Eye (tissue), 1 donor: ENCODE results near the gene GAD2.

Source experiments
- DNase-seq: peaks from one replicate; pipeline ENCODE4 v3.0.0-alpha.2; 2015

GAD2 gene

DNA sequence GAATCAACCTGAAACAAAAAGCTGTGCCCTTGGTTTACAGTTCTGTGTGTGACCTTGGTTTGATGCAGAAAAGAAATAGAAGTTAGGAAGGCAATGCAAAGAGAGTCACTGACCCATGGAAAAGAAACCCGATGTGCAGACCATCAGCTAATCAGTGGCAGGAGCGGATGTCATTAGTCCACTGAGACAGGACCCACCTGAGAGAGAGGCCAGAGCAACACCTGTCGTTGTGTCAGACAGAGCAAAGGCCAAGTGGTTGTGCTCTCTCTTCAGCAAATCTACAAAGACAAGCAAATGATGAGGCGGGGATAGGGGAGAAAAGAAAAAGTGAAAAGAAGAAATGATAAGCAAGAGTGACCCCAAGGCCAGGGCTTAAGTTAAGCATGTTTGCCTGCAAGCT, 8.7 kb downstream of the GAD2 start:
- DNase-seq = no peak

DNA sequence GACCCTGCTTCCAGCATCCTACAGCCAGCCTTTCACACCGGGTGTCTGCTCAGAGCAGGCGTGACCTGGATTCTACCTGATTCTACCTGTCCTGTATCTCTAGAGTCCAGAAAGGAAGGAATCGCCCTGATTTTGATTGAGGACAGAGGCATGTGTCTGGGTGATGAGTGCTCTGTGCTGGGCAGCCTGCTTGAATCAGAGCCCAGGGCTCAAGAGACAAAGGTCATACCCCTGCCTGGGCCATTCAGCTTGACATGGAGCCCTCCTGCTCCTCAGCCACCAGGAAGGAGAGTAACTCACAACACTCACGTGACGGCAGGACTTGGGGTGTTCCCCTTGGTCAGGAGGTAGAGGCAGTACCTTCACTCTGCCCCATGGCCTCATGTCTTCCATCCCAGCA, 11.2 kb downstream of the GAD2 start:
- no peak for DNase-seq

DNA sequence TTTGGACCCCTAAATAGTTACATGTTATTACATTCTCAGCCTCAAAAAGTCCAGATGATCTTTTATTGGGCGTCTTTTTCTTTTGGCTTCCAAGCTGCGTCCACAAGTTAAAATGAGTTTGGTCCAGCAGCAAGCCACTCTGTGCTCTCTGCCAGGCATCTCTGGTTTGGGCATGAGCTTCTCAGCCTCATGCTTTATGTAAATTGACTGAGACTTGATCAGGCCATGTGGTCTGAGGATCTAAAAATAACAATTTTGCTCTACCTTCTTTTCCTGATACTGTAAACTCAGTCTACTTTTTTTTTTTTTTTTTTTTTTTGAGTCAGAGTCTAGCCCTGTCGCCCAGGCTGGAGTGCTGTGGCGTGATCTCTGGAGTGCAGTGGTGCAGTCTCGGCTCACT, 15.6 kb downstream of the GAD2 start:
- DNase-seq = no peak

DNA sequence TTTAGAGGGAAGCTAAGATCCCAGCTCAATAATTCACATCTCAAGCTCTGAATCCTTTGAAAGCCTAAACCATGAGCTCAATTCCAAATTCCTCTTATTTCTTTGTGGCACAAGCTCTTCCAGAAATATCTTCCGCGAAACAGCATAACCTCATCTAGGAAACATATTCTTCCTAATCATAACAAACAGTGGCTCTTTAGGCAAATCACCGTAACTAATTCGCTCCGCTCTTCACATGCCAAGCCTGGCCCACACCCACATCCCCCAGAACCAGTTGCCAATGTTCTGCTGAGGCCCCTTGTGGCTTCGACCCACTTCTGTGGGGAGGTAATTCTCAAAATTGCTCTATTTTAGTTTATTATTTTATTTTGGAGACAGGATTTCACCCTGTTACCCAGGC, 19.2 kb downstream of the GAD2 start:
- DNase-seq = no peak

DNA sequence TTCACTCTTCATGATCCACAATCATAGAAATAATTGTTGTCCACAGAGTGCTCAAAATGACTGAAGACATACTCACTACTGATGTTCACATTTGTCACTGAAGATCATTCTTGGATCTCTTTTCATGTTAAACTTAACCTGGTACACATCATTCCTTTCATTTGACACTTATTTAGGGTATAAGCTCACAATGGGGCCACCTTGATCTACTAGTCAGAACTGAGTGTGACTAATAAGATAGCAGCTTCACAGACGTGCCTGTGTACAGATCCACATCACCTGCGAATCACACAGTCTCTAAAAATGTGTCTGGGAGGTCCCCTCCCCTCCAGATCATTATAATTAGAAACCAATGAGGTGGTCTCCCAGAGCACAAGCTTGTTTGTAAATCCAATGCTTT, 21.8 kb downstream of the GAD2 start:
- DNase-seq = no peak

DNA sequence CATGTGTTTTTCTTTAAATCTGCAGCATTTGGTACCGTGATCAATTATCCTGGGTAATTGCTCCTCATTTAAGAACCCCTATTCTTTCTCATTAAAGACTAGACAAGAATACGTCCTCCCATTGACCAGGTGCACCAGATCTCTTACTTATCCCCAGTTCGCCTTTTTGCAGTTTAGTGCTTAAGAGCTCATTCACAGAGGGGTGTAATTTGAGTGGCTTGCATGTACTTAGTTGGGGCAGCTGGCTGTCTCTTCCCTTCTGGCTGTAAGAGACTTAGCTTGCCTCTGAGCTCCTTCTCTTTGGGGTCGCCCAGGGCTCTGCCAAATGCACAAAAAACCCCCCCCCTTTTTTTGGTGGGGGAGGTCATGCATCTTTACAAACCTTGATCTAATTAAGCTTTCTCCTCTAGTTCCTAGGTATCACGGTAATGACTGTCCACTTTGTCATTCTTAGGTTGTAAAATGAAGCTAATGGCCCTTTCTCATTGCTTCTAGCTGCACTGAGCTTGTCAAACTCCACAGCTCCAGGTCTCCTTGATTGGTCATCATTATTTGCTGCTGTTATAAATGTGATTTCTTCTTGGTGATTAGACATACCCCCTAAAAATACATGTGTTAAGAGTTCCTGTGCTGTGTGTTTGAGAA, 26.3 kb downstream of the GAD2 start:
- DNase-seq = peak; percentile 65

DNA sequence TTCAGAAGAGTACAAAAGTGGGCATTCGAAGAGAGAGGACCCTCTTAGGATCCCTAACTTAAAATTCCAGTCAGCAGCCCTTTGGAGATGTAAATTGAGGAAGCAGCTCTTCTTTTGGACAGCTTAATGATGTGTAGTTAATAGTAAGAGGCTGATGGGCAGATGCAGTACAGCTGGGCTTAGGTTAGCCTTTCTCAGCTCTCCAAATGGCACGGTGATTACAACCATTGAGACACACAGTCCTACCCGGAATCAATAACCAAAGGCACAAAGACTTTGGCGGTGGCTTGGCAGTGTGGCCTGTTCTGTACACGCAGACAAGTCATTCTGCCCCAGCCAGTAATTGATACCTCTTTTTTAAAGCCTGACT, 26.8 kb downstream of the GAD2 start:
- peak; percentile 71 for DNase-seq

DNA sequence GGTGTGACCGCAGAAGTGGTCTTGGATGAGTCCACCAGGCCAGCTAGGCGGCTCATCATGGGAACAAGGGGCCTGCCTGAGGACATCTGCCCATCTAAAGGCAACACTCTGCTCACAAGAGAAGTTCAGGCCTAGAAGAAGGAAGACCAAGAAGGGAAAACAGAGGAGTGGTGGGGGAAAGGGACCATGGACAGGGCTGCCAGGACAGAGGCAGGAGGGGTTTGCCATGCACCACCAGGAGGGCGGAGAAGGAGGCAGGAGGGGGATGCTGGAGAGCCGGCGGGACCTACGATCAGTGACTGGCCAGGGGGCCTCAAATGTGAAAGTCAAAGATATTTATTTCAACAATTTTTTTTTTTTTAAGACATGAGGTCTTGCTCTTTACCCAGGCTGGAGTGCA, 33.1 kb downstream of the GAD2 start:
- DNase-seq = no peak

DNA sequence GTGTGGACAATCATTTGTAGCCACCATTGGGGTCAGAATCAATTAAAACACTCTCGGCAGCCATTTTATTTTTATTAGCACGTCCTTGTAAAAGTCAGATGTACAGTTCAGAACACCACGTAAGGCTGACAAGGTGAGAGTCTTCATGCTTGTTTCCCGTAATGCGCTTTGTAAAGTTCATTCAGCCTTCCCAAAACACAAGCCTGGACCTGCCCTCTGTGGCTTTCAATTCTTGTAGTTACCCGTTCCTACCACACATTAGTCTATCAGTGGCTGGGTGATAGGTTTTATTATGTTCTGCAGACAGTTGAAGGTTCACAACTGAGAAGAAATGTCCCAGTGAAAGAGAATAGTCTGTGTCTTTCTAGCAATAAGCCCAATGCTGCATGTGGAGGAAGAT, 35.4 kb downstream of the GAD2 start:
- DNase-seq = no peak

DNA sequence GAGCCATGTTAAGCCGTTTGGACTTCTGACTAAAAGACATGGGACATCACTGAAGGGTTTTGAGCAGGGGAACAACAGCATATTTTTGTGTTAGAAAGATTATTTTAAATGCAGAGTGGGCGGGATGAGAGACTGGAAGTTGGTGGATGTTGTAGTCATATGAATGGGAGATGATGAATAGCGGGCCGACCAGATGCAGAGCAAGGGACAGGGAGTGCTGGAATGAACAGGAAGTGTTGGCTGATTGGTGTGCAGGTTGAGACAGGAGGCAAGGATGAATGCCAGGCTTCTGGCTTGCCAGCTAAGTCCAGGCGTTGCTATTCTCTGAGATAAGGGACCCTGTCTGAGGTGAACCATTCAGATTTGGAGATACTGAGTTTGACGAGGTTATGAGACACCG, 38.0 kb downstream of the GAD2 start:
- DNase-seq = no peak

DNA sequence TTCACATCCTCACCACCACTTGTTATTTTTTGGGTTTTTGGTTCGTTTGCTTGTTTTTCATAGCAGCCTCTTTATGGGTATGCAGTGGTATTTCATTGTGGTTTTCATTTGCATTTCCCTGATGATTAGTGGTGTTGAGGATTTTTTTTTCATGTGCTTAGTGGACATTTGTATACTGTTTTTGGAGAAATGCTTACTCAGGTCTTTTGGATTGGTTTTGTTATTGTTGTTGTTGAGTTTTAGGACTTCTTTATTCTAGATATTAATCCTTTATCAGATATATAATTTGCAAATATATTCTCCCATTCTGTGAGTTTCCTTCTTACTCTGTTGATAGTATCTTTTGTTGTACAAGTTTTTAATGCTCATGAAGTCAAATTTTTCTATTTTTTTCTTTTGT, 42.8 kb downstream of the GAD2 start:
- no peak for DNase-seq

DNA sequence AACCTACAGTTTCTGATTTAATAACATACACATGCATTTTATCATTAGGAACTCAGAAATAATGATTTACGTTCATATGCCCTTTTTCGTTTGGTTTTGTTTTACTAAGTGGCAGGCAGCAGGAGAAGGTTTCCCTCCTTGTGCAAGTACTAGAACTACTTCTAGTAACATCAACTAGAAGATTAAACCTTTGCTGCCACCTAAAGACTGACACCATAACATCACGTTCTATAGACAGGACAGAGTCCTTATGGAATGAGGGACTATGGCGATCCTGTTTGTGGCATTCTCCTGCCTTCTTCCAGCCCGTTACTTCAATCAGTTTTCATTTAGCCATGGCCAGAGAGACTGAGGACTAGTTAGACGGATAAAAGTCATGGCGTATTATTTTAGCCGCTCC, 53.2 kb downstream of the GAD2 start:
- DNase-seq = peak; percentile 83

DNA sequence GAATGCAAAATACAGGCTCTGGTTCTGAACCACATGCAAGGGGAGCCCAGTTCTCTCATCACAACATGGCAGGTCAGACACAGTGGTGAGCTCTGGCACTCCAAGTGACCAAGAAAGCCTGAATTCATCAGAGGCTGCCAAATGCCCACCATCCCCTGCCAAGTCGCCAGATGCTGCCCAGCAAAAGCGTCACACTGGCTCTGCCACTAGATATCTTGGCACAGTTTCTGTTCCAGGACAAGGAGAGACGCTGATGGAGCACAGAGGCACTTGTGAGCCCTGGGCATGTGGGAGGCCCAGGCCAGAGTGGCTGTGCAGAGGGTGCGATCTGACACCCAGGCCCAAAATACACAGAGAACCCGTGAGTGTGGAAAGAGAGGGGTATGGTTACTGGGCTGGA, 57.8 kb downstream of the GAD2 start:
- no peak for DNase-seq

DNA sequence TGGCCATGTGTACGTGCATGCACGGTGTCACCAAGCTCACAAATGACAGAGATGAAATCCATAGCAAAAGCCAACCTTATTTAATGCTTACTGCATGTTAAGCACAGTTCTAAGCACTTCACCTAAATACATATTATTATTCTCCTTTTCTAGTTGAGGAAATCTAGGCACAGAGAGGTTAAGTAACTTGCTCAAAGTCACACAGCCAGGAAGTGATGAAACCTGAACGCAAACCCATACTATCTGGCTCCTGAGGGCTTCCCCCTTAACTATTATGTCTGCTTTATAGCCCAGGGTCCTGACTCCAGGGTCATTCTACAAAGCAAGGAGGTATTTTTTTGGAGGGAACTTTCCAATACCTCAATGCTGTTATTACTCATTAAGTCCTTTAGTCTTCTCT, 61.7 kb downstream of the GAD2 start:
- no peak for DNase-seq

DNA sequence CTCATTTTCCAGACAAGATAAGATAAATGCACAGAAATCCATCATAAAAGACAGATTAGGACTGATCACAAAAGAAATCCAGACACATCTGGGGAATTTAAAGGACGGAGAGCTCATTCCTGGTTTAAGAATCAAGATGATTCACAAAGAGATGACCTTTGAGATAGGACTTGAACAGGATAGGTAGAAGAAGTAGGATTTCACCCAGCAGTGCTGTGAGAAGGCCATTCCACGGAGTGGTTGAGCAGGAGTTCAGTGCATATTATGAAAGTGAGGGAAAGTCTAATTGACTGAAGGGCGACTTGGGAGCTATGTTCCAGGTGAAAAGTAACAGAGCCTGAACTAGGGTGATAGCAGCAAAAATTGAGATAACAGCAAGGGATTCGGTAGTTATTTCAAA, 73.7 kb downstream of the GAD2 start:
- DNase-seq = no peak

DNA sequence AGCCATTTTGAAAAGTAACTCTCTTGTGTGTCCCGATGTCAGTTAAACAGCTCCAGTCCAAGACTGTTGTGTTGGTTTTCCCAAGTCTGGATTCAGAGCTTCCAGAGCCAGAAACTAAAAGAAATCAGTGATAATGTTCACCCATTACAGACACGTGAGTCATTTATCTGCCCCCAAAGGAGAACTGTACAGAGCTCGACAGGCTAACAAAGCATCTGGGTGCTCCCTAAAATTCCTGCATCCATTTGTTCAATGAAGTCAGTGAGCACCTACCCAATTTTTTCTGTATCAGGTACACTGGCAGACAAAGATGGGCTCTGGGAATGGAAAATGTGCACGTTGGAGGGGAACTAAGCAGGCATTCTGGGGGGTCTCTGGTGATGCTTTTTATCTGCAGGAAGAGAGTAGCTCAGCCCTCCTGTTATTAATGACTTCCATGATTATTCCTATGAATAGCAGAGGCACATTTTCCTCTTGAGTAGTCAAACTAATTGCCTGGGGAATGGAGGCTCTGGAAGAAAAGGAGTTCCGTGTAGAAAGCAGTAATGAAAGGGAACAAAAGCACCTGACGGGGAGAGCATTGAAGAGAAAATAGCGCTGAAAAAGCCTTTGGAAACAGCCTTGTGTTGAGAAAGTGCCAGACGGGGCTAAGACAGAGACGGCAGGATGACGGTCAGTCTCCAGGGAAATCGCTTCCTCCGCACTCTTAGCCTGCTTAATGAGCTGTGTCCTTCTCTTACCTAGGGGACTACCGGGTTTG, 75.3 kb downstream of the GAD2 start:
- DNase-seq = peak; percentile 88

DNA sequence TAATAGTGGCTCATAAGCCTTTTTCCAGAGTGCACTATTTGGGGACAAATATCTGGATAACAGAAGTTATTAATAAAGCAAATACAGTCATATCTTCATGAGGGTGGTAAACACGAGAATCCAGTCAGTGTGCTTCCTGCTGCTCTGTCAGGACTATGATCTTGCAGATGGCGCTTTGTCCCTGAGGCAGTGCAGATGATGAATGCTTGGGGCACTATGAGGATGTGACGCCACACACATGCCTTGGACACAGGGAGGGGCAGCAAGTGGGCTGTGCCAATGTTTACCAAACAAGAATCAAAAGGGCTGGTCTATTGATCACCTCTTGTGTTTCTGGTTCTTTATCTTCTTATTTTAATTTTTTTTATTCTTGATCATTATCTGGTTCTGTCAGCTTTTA, 79.8 kb downstream of the GAD2 start:
- no peak for DNase-seq

DNA sequence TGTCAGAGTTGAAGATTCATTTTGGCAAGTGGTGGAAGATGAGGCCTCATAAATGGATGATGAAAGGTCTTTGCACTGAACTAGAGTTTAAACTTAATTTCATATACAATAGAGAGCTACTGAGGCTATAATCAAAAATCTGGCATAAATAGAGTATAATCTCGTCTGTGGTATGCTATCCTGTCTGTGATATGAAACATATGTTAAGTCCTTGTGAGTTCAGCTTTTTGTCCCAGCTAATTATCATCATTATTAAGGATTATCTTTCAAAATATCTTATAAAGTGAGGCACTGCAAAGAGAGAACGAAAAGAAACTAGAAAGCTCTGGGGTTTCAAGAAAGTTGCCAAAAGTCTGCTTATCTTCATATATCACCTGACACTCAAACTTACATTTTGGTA, 83.4 kb downstream of the GAD2 start:
- DNase-seq = no peak

DNA sequence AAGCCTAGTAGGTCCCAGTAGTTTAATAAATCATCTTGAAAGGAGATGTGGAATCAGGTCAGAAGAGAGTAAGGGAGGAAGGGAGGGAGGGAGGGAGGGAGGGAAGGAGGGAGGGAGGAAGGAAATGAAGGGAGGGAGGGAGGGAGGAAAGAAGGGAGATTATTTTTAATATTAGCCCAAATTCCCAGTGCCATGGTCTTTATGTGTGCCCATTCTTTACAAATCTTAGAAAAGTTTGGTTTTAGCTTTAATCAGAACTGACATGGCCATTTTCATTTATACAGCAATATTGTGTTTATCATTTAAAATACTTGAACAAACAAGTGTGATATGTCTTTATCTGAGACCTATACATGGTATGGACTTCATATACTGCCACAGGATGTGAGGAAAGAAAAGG, 86.8 kb downstream of the GAD2 start:
- DNase-seq = no peak

DNA sequence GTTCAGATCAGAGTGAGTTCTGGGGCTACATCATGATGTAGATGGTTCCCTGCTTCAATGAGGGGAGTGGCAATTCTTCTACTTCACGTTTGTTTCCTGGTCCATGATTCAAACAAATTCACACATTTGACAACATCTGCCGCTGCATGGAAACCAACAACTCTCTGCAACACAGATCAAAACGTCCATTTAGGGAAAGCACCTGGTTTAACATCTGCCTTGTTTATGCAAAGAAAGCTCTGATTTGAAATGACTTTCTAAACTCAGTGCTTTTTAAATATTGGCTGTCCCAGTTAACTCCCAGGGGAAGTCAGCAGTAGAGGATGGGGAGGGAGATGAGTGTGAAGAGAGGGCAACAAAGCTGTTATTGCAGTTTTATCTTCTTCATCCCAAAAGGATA, 93.8 kb downstream of the GAD2 start:
- no peak for DNase-seq

DNA sequence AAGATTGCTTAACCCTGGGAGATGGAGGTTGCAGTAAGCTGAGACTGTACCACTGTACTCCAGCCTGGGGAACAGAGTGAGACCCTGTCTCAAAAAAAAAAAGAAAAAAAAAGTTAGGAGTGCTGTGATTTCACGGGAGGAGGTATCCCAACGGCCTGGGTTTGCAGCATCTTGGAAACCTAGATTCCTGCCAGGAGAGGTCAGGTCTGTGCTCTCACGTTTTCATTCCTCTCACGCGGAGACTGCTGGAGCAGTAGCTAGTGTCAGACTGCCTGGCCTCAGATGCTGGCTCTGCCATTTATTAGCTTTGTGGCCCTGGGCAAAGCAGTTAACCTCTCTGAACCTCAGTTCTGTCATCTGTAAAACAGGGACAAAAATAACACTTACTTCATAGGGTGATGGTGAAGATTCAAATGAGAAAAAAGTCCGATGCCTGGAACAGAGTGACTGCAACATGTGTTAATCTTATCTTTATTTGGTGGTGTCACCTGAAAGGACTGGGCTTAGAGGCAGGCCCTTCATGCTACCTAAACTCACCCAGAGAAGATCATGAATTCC, 94.9 kb downstream of the GAD2 start:
- DNase-seq = no peak

DNA sequence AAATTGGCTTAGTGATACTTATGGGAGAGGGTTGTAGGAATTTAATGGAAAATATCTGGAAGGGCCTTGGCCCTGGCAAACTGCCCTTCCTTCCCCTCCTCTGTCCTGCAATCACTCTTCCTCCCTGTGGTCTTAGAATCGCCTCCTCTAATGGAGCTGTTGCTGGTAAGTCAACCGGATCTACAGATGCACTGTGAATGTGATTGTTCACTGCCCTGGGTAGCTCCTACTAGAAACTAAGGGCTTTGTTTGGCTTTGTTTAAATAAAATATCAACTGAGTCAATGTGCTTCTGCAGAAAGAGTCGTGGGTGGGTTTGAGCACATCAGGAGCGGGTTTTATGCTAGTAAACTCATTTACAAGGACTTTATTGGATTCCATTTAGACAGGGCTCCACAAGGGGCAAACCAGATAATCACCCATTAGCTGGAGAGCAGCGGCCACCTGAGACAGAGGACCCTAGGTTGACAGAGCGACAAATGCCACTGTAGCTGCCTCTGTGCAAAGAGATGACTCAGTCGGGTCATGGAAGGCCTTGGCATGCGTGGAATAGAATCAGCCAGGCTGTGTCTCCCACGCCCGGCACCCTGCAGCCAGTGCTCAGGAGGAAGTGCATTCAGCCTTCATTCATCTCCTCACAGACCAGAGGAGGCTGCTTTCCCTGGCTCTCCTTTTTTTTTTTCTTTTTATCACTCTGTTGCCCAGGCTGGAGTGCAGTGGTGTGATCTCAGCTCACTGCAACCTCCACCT, 97.9 kb downstream of the GAD2 start:
- no peak for DNase-seq

DNA sequence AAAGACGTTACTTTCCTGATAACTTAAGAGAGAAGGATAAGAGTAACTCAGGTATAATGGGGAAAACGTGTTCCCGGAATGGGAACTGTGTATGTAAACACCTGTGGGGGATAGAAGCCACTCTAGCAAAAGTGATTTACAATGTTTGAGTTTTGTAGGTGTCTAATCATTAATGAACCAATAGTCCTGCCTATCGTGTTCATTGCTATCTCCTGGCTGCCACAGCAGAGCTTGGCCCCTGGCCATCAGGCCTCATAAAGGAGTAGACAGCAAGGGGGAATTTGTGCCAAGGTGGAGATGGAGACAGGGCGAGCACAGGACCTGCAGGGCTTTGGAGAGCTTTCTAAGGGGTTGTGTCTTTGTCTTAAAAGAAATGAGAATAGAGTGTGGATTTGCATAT, 102.1 kb downstream of the GAD2 start:
- no peak for DNase-seq

DNA sequence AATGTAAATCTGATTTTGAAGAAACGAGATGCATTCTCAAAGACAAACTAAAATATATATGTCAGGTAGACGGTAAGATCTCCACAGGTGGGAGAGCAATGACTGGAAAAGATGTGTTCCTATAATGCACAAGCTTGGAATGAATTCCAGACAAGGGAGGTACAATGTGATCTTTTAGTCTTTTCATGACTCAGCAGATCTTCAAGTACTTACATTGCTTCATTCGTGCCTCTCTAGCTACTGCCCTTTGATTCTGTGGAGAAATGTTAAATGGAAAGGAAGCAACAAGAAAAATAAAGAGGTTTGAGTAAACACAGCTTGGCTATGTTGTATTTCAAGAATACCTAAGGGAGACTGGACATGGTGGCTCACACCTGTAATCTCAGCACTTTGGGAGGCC, 106.6 kb downstream of the GAD2 start:
- DNase-seq = no peak
